ENCODE measurements around the gene ARHGEF16.

GRCh38 chr1:3440300-3440681, 14.2 kb upstream of the ARHGEF16 start:
- TF ChIP-seq, protein P1, sequence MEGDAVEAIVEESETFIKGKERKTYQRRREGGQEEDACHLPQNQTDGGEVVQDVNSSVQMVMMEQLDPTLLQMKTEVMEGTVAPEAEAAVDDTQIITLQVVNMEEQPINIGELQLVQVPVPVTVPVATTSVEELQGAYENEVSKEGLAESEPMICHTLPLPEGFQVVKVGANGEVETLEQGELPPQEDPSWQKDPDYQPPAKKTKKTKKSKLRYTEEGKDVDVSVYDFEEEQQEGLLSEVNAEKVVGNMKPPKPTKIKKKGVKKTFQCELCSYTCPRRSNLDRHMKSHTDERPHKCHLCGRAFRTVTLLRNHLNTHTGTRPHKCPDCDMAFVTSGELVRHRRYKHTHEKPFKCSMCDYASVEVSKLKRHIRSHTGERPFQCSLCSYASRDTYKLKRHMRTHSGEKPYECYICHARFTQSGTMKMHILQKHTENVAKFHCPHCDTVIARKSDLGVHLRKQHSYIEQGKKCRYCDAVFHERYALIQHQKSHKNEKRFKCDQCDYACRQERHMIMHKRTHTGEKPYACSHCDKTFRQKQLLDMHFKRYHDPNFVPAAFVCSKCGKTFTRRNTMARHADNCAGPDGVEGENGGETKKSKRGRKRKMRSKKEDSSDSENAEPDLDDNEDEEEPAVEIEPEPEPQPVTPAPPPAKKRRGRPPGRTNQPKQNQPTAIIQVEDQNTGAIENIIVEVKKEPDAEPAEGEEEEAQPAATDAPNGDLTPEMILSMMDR (IDR thresholded peaks at IDR 0.05 in 8 of 11, conservative IDR thresholded peaks at IDR 0.05 in 3 of 11) = no peak
- TF ChIP-seq POLR2AphosphoS5 (IDR thresholded peaks at IDR 0.05) (no peak), POLR2A (IDR thresholded peaks at IDR 0.05) (no peak)

Measured in spleen (tissue), 7 donors.